Caco-2 (cell line): ENCODE results near the gene WLS. TPM values are rescaled to one million over a fixed set of nuclear protein-coding genes. Genes with fewer than 3 reads are reported as not detected.

Experiments
- Bru-seq: library from RNA; stranded (reverse); fragments of 400-500 nt; gene quantifications from one replicate; lab custom pipeline; 2021; lab: Mats Ljungman, UMichigan
- BruChase-seq, 2 experiments: library from RNA; stranded (reverse); fragments of 400-500 nt; gene quantifications; one replicate each; lab custom pipeline; 2021; lab: Mats Ljungman, UMichigan
- BruUV-seq: library from RNA; stranded (reverse); fragments of 400-500 nt; replicated peaks from 2 replicates; lab custom pipeline; 2021; lab: Mats Ljungman, UMichigan
- CTCF ChIA-PET: fragments of 300-600 bp; sonication (Branson Sonifier 250); formaldehyde crosslinking; loops from one replicate; lab custom pipeline; 2022; ENCODE audit warnings: antibody characterized with exemption; lab: Charles Lee
- POLR2A ChIA-PET: fragments of 300-600 bp; sonication (Branson Sonifier 250); formaldehyde crosslinking; loops from one replicate; lab custom pipeline; 2022; ENCODE audit warnings: antibody characterized with exemption; lab: Charles Lee
- DNase-seq, 2 experiments: peaks; one replicate each; pipeline versions ENCODE4 v3.0.0 to v3.0.0-alpha.2; 2020 to 2022
- H3K27me3 ChIP-seq: replicated peaks from 2 replicates; pipeline ENCODE4 v1.6.0; 2011; ENCODE audit warnings: low read length; ENCODE audit not compliant: control insufficient read depth, insufficient read depth
- H3K36me3 ChIP-seq: 2 replicates; pipeline ENCODE4 v1.5.1; 2011; ENCODE audit warnings: low read length; ENCODE audit not compliant: control insufficient read depth, insufficient read depth
- H3K4me1 ChIP-seq: fragments of 250-450 bp; sonication (Bioruptor Pico); 2 replicates; pipeline ENCODE4 v1.5.1; 2020; ENCODE audit warnings: mild to moderate bottlenecking
- H3K4me3 ChIP-seq: 2 replicates; pipeline ENCODE4 v1.5.1; 2011; ENCODE audit warnings: low read depth, mild to moderate bottlenecking, control low read depth, low read length
- H3K9me3 ChIP-seq: fragments of 250-450 bp; sonication (Bioruptor Pico); 2 replicates; pipeline ENCODE4 v1.5.1; 2020; ENCODE audit warnings: mild to moderate bottlenecking, moderate library complexity
- H3K27ac Mint-ChIP-seq: one replicate; pipeline ENCODE4 v1.8.0; 2022; ENCODE audit warnings: mixed read lengths; ENCODE audit not compliant: unreplicated experiment
- H3K27me3 Mint-ChIP-seq: one replicate; pipeline ENCODE4 v1.8.0; 2022; ENCODE audit warnings: mixed read lengths; ENCODE audit not compliant: insufficient read depth, unreplicated experiment
- H3K36me3 Mint-ChIP-seq: one replicate; pipeline ENCODE4 v1.8.0; 2022; ENCODE audit warnings: mild to moderate bottlenecking, mixed read lengths; ENCODE audit not compliant: insufficient read depth, unreplicated experiment
- H3K4me1 Mint-ChIP-seq: one replicate; pipeline ENCODE4 v1.8.0; 2022; ENCODE audit warnings: low read depth, mixed read lengths; ENCODE audit not compliant: unreplicated experiment
- H3K4me3 Mint-ChIP-seq: one replicate; pipeline ENCODE4 v1.8.0; 2022; ENCODE audit warnings: mild to moderate bottlenecking, moderate library complexity, mixed read lengths; ENCODE audit not compliant: unreplicated experiment
- H3K9me3 Mint-ChIP-seq: one replicate; pipeline ENCODE4 v1.8.0; 2022; ENCODE audit warnings: mixed read lengths; ENCODE audit not compliant: unreplicated experiment
- intact Hi-C: fragments of 100-400 bp; cut with micrococcal nuclease; formaldehyde crosslinking; loops from one replicate; pipeline ENCODE4 v1.10.0; 2022; ENCODE audit not compliant: unreplicated experiment
- long read RNA-seq: library from polyadenylated mRNA; stranded (forward); transcript quantifications from one replicate; pipeline ENCODE4 v2.0.0, GENCODE V29; 2022
- total RNA-seq: library from RNA; stranded (reverse); gene quantifications from 2 replicates; pipeline ENCODE4 v1.2.3, GENCODE V29; 2022
- TF ChIP-seq, protein P1 (sequence below), 2 experiments: fragments of 200-600 bp in 1 of 2; IDR thresholded peaks; 1 replicate in 1 of 2; 2 replicates in 1 of 2; pipeline versions ENCODE4 v1.5.1 to v1.8.0; 2011 to 2022; ENCODE audit warnings: antibody characterized with exemption in 1 of 2, control low read depth in 1 of 2, inconsistent platforms in 1 of 2, low read depth in 1 of 2, low read length in 1 of 2, mild to moderate bottlenecking in 1 of 2, moderate library complexity in 1 of 2; ENCODE audit not compliant: insufficient read depth in 1 of 2, severe bottlenecking in 1 of 2, unreplicated experiment in 1 of 2

Gene WLS
- total RNA-seq (70.6 and 72.3 TPM in 2 replicates), Bru-seq, nascent RNA (percentile 68 among the genes with signal in this experiment), BruChase-seq, experiment 1, labeled RNA remaining after a 2-hour chase (percentile 65 among the genes with signal in this experiment), BruChase-seq, experiment 2, labeled RNA remaining after a 6-hour chase (percentile 66 among the genes with signal in this experiment)
- long read RNA-seq, transcript WLS-201 (12 exons, 2,748 nt), result major isoform, 8 of 22 reads
- long read RNA-seq, partial matches to known transcripts, result 6 of 22 reads
- long read RNA-seq, other reads (novel, unspliced or antisense), result 8 of 22 reads

DNA sequence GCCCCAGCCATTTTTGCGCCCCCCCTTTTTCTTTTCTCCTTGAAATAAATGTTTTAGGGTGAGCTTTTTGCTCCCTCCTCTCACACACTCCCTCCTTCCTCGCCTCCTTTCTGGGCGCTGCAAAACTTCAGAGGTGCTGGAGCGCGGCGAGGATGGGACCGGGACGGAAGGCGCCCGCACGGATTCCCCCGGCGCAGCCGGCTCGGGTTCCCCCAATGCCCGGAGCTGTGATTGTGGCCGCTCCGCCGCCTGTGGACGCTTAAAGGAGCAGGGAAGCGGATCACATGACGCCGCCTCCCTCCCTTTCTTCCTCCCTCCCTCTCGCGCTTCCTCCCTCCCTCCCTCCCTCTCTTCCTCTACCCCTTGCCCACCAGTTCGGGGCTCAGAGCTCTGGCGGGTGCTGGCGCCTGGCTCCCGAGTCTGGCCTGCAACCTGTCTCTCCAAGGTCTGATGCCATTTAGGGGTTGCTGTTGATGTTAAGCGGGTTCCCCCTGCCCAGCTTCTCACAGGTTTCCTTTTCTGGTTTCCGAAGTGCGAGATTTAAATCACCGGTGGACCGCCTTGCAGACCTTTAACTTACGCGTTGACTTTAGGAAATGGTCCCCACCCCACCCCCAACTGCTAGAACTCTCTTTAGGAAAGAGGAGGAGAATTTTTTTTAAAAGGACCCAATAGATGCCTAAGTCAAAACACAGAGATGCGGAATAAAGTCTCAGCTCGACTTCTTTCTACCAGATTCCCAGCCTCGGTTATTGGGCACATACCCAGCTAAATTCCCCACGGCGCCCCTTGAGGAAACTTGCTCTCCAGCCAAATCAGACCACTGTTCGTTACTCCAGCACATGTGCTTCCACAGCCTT, at the start of gene WLS:
WLS (minus strand) TSS at position 235 of the 860 bp plus-strand sequence; CDS start at position 11, 224 bp downstream.
- DNase-seq, result peak; percentile 65 to 73
- H3K36me3 ChIP-seq, result no peaks in the 10 kb centered on the region
- Mint-ChIP-seq H3K27ac (peak within 1 kb of the TSS; percentile 75), H3K27me3 (no peaks in the 10 kb centered on the region), H3K9me3 (no peaks in the 10 kb centered on the region), H3K4me3 (peak within 1 kb of the TSS; percentile 73), H3K36me3 (peaks cover 6% of the 10 kb centered on the region), H3K4me1 (no peaks in the 10 kb centered on the region)
- intact Hi-C loops, result loop anchor here (2.0 to 10.0 kb wide), 4 partner anchors 36 to 110 kb away; no protein-coding TSS in a partner anchor
- peak within 1 kb of the TSS; percentile 67 for H3K4me3 ChIP-seq
- TF ChIP-seq, protein P1, sequence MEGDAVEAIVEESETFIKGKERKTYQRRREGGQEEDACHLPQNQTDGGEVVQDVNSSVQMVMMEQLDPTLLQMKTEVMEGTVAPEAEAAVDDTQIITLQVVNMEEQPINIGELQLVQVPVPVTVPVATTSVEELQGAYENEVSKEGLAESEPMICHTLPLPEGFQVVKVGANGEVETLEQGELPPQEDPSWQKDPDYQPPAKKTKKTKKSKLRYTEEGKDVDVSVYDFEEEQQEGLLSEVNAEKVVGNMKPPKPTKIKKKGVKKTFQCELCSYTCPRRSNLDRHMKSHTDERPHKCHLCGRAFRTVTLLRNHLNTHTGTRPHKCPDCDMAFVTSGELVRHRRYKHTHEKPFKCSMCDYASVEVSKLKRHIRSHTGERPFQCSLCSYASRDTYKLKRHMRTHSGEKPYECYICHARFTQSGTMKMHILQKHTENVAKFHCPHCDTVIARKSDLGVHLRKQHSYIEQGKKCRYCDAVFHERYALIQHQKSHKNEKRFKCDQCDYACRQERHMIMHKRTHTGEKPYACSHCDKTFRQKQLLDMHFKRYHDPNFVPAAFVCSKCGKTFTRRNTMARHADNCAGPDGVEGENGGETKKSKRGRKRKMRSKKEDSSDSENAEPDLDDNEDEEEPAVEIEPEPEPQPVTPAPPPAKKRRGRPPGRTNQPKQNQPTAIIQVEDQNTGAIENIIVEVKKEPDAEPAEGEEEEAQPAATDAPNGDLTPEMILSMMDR (IDR thresholded peaks at IDR 0.05; ENCODE audit: insufficient read depth in 1 of 2, low read depth in 1 of 2, low read length in 1 of 2, severe bottlenecking in 1 of 2, unreplicated experiment in 1 of 2), result peak in 1 of 2 experiments; percentile 0
- ChIA-PET POLR2A (interaction anchor here (0.6 to 1.3 kb wide), 3 partner anchors 35 to 60 kb away, joined by 3 to 7 read pairs (median 6); no protein-coding TSS in a partner anchor), CTCF (interaction anchor here (0.6 to 1.9 kb wide), 5 partner anchors 10 to 112 kb away, joined by 3 to 18 read pairs (median 4); no protein-coding TSS in a partner anchor)
- no TSS peak for BruUV-seq
- H3K9me3 ChIP-seq, result no peaks in the 10 kb centered on the region
- no peaks in the 10 kb centered on the region for H3K27me3 ChIP-seq
- no peaks in the 10 kb centered on the region for H3K4me1 ChIP-seq

- ChIA-PET CTCF (no interaction called here), POLR2A (no interaction called here)
- intact Hi-C loops, result no loop called here
- Mint-ChIP-seq H3K4me1 (peaks cover 6% of the 10 kb centered on the region), H3K4me3 (no peak overlapping the region), H3K27me3 (no peaks in the 10 kb centered on the region), H3K36me3 (no peaks in the 10 kb centered on the region), H3K9me3 (no peaks in the 10 kb centered on the region), H3K27ac (no peak overlapping the region)
- Histone ChIP-seq H3K27me3 (no peaks in the 10 kb centered on the region), H3K9me3 (no peaks in the 10 kb centered on the region), H3K4me3 (no peak overlapping the region), H3K4me1 (0 out of 2 replicates have a peak, but pooled peaks cover 6% of the 10 kb centered on the region), H3K36me3 (no peaks in the 10 kb centered on the region)
- BruUV-seq, result no TSS peak
- TF ChIP-seq, protein P1 (IDR thresholded peaks at IDR 0.05; ENCODE audit: insufficient read depth in 1 of 2, low read depth in 1 of 2, low read length in 1 of 2, severe bottlenecking in 1 of 2, unreplicated experiment in 1 of 2), result no peak
- DNase-seq, result no peak
These were observed 48.0 kb upstream of the WLS start for GRCh38 chr1:68280286-68280685.

DNA sequence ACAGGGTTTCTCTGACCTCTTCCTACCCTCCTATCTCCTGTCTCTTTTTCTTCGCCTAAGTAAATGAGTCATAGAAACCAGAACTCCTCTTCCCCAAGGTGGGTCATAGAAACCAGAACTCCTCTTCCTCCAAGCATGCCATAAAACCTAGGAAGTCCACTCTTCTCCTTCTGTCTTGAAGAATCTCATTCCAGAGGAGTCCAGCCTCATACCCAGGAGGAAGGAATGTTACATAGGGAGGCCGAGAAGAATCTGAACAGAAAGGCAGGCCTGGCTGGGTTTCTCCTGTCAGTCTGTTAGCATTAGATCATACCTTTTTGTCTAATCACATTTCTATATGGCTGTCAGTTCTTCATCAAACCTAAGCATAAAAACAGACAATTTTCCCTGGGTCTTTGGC, 47.5 kb upstream of the WLS start:
- H3K36me3 ChIP-seq, result no peaks in the 10 kb centered on the region
- Mint-ChIP-seq H3K4me3 (no peak overlapping the region), H3K36me3 (no peaks in the 10 kb centered on the region), H3K4me1 (peaks cover 2% of the 10 kb centered on the region), H3K9me3 (no peaks in the 10 kb centered on the region), H3K27me3 (no peaks in the 10 kb centered on the region), H3K27ac (no peak overlapping the region)
- CTCF ChIA-PET, result no interaction called here
- BruUV-seq, result no TSS peak
- no peaks in the 10 kb centered on the region for H3K9me3 ChIP-seq
- 0 out of 2 replicates have a peak, but pooled peaks cover 6% of the 10 kb centered on the region for H3K4me1 ChIP-seq
- H3K27me3 ChIP-seq, result no peaks in the 10 kb centered on the region
- intact Hi-C loops, result no loop called here
- TF ChIP-seq, protein P1 (IDR thresholded peaks at IDR 0.05; ENCODE audit: insufficient read depth in 1 of 2, low read depth in 1 of 2, low read length in 1 of 2, severe bottlenecking in 1 of 2, unreplicated experiment in 1 of 2), result no peak
- DNase-seq, result no peak
- POLR2A ChIA-PET, result no interaction called here
- H3K4me3 ChIP-seq, result no peak overlapping the region
